ENCODE data around the gene ICOSLG.
"Not testable (repeated sequence)": the region's sequence is repeated elsewhere in the genome, so short reads cannot be mapped to it uniquely, and the experiment has no call there.

The ICOSLG gene

GRCh38 chr21:44240842-44241241, at the start of gene ICOSLG:
Gene ICOSLG (minus strand): TSS chr21:44240943. CDS start chr21:44240817, 126 bp downstream.
- DNase-seq = not testable (repeated sequence)

GRCh38 chr21:44289381-44290010, 48.8 kb upstream of the ICOSLG start:
- DNase-seq = no peak

- DNase-seq = no peak
Observed at GRCh38 chr21:44288251-44289110, 47.7 kb upstream of the ICOSLG start.

GRCh38 chr21:44286716-44287632, 46.2 kb upstream of the ICOSLG start:
- no peak for DNase-seq

- DNase-seq = no peak
Observed at GRCh38 chr21:44286086-44286715, 45.5 kb upstream of the ICOSLG start.

GRCh38 chr21:44285138-44285992, 44.6 kb upstream of the ICOSLG start, which contains the start of gene AIRE:
Gene AIRE (plus strand): TSS chr21:44285876. CDS start chr21:44286007, 131 bp downstream.
- DNase-seq = no peak

- no peak for DNase-seq
Observed at GRCh38 chr21:44283948-44284347, 43.2 kb upstream of the ICOSLG start.

GRCh38 chr21:44283211-44283785, 42.6 kb upstream of the ICOSLG start:
- not testable (repeated sequence) for DNase-seq

- no peak for DNase-seq
Observed at GRCh38 chr21:44282370-44282769, 41.6 kb upstream of the ICOSLG start.

- DNase-seq = no peak
Observed at GRCh38 chr21:44281801-44282200, 41.1 kb upstream of the ICOSLG start.

GRCh38 chr21:44279354-44280260, 38.9 kb upstream of the ICOSLG start:
- no peak for DNase-seq

GRCh38 chr21:44275041-44275440, 34.3 kb upstream of the ICOSLG start:
- DNase-seq = no peak

- no peak for DNase-seq
Observed at GRCh38 chr21:44273046-44273445, 32.3 kb upstream of the ICOSLG start.

- no peak for DNase-seq
Observed at GRCh38 chr21:44272284-44272858, 31.6 kb upstream of the ICOSLG start.

GRCh38 chr21:44271558-44272283, 31.0 kb upstream of the ICOSLG start:
- DNase-seq = no peak

GRCh38 chr21:44269090-44269489, 28.3 kb upstream of the ICOSLG start:
- DNase-seq = no peak

GRCh38 chr21:44267655-44268142, 27.0 kb upstream of the ICOSLG start:
- no peak for DNase-seq

GRCh38 chr21:44265734-44266270, 25.1 kb upstream of the ICOSLG start:
- DNase-seq = no peak

Measured in SIG-M5 (cell line).